Activated T-helper 1 cell treated with Interleukin-2 at 50 U/mL for 16 hours (primary cell): ENCODE results near the gene ZNF683.

ENCODE experiments used
- DNase-seq: peaks from one replicate; pipeline ENCODE4 v3.0.0-alpha.2; 2020; ENCODE audit warnings: low read depth

Gene ZNF683

DNA sequence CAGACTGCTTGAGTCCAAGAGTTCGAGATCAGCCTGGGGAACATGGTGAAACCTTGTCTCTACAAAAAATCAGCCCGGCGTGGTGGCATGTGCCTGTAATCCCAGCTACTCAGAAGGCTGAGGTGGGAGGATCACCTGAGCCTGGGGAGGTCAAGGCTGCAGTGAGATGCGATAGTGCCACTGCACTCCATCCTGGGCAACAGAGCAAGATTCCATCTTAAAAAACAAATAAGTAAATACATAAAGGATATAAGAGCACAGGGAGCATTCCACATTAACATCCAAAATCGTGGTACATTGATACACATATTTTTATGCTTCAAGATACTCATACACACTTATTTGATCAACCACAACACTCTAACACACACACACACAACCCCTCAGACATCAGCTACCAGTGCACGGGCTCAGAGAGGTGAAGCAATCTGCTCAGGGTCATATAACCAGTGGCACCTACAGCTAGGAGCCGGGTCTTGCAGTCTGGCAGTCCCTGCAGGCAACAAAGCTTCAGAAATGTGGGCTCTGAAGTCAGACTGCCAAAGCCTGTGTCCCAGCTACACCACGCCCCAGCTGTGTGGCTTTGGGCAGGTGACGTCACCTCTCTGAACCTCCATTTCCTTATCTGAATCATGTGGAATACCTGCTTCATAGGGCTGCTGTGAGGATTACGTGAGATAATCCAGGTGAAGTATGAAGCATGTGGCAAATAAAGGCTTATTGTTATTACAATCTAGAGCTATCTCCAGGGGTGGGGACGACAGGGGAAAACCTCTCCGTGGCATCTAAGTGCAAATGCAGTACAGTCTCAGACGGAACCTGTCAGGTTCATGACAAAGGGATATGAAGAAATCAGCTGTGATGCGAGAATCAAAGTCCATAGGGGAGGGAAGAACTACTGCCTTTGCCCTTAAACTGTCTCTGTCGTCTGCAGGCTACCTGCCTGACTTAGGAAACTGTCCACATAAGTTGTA, 13.9 kb downstream of the ZNF683 start:
- peak; percentile 64 for DNase-seq

DNA sequence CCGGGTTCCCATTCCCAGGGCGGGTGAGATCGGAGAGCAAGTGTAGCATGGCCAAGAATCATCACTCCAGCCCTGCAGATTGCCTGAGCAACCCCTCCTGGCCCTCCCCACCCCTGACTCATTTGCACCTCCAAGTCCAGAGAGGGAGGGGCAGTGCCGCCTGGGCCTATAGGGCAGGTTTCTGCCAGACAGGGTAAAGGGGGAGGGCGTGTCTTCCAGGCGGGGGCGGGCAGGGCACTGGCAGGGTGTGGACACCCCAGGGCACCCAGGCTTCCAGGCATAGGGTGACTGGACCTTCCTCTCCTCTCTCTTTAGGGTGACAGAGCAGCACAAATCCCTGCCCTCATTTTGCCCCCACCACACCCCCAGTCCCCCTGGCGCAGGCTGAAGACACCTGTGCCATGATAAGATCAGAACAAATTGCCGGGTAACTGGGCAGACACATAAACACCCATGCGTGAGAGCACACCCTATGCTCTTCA, 15.4 kb downstream of the ZNF683 start:
- DNase-seq: no peak

DNA sequence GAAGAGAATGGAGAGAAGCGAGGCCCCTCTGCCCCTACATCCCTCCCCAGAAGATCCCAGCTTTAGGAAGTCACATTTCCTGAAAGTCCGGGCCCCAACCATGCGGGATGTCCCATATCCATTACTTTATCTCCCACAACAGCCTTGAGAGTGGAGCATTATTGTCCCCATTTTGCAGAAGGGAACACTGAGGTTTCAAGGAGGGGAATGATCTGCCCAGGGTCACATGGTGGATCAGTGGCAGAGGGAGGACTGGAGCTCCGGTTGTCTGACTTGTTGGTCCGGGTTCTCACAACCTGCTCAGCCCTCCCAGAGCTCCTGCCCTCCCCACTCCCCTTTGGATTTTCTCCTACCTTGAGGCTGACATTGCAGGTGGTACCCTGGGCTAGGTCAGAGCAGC, 16.4 kb downstream of the ZNF683 start:
- DNase-seq: no peak

DNA sequence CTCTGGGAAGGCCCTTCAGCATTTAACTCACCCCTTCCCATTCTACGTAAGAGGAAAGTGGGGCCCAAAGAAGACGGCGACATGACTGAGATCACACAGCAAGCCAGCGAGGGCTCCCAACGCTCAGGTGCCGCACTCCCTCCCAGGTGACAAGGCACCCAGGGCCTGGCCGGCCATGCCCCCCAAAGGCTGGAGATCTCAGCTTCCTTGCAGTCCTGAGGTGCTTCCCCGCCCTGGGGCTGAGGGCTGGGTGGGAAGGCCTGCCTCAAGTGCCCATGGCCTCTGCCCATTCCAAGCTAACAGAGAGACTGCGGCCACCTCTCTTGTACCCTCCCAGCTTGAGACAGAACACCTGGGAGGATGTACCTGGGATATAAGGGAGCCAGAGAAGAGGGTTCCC, 17.6 kb downstream of the ZNF683 start:
- no peak for DNase-seq

DNA sequence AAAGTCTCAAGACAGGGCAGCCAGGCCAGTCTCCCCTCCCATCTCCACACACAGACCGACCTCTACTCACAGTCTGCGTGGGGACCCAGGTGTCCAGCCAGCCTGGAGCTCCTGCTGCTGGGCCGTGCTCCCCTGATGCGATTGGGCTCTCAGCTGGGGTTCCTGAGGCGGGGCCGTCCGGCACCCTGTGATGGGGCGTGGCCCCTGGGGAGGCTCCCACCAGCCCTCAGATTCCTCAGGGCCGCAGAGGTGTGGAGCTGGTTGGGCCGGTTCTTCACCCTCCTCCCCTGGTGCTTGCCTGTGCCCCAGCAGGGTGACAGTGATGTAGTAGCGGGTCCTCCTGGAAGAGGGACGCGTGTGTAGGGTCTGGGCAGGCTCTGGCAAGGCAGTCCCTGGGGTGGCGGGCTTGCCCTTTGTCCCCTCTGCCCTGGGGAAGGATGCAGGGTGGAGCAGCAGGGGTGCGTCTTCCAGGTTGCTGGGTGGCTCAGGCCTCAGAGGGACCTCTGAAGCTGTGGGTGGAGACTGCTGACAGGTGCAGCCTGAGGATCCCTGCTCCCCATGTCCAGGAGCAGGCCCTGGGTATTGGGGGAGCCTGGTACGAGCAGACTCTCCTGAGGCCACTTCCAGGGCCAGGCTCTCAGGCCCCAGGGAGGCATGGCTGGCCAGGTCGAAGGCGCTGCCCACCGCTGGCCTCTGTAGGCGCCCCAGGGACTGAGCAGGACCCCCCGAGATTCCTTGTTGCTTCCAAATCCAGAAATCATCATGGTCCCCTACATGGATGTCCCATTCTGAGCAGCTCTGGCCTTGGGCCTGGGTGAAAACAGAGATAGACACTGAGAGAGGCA, 18.4 kb downstream of the ZNF683 start, which contains the start of gene CRYBG2:
CRYBG2 (minus strand) TSS at position 155 of the 845 bp plus-strand sequence. CDS start 7,473 bp downstream, outside the sequence.
- DNase-seq: no peak

DNA sequence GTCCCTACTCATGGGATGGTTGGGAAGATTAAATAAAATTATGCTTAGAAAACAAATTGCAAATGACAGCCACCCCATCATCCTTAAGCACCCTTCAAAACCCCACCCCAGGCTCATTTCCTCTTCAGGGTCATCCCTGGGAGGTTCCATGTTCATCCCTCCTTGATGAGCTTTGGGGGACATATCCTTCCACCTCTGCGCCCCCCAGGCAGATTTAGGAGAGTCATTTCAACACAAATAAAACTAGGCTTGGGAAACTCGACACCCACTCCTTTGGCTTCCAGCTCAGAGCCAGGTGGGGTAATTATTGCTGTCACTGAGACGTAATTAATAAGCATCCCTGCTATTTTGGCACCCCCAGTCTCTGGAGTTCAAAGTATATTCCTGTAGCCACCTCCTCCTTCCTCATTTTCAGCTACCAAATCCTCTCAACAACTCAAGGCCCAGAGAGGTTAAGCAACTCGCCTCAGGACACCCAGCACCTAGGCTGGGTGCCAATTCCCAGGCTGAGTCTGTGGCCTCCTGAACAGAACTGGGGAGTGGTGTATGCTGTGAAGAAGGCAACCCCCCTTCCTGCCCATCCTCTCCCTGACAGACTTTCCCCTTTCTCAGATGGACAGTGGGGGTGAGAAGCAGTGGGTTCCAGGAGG, 19.2 kb downstream of the ZNF683 start:
- DNase-seq: no peak

DNA sequence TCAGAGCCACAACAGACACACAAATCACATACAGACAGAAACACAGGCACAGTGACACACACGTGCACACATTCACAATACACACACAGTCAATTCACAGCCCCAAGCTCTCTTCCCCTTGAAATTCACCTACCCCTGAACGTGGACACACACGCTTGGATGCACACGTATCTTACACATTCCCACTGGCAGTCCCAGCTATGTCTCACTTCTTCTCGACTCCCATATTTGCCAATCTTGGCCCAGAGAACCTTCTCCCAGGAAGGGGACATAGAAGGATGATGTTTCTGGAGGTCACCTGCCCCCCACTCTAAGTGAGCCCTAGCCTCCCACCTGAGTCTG, 20.2 kb downstream of the ZNF683 start:
- DNase-seq: no peak

DNA sequence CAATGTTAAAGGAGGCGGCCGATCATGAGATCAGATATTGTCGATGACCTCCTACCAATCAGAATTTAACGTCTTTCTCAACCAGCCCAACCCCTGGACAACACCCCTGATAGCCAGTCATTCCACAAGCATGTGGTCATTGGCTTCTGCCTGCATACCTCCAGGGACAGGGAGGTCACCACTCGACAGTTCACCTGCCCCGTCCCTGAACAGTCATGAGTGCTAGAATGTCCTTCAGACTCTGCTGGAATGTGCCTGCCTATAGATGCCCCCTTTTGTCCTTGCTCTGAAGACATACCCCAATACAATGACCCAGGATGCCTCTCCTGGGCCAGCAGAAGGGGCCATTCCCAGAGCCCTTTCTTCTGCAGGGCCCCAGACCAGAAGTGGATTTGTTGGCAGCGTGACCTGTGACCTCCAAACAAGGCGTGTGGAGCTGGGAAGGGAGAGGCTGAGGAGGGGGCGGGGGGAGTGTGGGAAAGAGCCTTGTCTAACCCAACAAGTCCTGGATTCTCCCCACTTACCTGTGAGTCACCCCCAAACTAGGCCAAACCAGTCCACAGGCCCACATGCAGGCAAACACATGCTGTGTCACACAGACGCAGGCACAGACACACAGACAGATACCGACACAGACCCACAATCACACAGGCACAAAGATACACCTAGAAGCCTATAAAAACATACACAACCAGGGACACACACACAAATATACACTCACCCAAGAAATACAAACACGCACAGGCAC, 20.8 kb downstream of the ZNF683 start:
- no peak for DNase-seq

DNA sequence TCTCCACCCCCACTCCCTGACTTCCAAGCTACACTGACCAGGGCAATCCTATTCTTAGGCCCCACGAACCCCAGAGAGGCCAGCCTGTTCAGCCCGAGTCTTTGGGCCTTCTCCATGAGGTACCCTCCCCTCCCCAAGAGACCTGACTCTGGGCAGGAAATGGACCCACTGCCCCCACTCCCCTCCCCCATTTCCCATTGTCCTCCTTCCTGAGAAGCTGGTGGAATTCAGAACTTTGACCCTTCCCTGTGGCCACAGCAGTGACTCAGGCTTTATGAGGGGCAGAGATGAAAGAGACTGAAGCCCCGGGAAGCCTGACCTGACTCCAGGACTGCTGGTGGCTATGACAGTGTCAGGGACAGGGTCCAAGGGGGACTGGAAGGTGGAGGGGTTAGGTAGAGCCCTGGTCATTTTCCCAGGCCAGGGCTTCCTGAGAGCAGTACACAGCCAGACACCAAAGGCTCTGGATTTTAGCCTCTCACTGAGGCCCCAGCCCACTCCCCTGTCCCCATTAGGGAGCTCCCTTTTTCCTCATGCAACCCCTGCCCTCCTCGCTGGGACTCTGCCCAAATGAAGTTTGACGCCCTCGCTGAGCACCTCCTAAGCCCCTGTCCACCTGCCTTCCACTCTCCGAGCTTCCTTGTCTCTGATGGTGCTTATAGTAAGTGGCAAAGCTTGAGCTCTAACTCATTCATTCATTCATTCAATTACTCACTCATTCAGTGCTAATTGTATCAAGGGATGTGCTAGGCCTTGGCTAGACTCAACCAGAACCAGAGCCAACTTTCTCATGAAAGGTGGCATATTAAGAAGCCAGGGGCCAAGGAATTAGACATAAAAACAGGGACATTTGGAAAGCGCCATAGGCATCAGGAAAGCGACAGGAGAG, 21.6 kb downstream of the ZNF683 start:
- DNase-seq: no peak

DNA sequence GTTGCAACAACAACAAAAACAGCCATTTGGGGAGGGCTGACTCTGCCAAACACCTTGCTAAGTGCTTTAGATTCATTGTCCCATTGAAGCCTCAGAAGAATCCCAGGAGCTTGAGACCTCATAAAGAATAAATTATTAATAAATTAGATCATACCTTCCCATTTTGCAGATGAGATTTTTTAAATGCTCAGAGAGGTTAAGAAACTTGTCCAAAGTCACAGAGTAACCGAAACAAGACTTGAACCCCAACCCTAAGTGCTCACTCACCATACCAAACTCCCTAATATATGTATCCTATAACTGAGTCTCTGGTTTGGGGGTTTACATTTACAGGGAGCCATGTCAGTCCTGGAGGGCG, 22.2 kb downstream of the ZNF683 start:
- DNase-seq: no peak

DNA sequence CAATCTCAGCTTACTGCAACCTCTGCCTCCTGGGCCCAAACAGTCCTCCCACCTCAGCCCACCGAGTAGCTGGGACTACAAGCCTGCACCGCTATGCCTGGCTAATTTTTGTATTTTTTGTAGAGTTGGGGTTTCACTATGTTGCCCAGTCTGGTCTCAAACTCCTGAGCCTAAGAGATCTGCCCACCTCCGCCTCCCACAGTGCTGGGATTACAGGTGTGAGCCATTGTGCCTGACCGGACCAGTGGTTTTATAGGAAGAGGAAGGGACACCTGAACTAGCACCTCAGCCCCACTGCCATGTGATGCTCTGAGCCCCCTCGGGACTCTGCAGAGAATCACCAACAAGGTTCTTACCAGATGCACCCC, 22.7 kb downstream of the ZNF683 start:
- no peak for DNase-seq

DNA sequence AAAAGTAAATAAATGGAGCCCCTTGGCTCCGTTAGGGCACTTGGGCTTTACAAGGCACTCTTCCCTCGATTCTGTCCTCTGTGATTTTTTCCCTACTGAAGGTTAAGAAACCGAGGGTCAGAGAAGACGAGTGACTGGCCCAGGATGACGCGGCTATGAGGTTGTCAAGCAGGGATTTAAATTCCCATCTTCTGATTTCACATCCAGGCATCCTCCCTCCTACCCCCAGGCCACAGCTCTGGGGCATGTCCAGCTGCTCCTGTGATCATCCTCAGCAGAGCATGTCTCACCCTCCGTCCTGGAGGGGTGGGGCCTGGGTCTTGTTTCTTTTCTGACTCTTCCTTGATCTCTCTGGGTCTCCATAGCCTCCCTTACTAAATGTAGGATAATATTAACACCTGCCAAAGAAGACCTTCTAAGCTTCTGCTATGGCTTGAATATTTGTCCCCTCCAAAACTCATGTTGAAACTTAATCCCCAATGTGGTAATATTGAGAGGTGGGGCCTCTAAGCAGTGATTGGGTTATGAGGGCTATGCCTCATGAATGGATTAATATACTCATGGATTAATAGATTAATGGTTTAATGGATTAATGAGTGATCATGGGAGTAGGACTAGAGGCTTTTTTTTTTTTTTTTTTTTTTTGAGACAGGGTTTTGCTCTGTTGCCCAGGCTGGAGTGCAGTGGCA, 23.2 kb downstream of the ZNF683 start:
- DNase-seq: no peak

DNA sequence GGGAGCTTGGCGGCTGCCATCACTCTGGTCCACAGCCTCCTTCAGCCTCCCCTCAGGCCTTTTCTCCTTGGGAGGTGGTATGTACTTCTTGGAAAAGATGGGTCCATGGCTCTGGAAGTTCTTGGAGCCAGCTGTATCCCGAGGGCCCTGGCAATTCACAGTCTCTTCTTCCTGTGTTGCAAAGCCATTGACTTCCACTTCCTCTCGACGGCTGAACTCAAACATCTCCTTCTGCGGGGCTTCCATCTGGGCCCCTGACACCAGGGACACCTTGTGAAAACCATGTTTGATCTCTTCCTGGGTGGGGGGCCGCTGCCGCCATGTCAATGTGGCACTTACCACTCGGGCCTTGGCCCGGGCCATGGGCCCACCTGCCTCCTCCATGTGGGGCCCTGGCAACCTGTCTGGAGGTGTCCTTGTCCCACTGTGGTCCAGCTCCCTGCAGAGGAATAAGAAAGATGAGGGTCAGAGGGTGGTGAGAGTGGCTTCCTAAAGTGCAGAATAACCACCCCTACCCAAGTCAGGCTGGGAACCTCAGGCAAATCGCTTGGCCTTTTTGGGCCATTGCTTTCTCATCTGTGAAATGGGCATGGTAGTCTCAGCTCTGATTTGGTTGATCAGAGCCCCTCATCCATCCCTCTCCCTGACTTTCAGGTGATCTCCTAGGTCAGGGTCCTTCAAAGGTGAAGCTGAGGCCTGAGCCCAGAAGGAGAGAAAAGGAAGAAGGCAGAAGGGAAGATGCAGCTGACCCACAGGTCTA, 26.1 kb downstream of the ZNF683 start:
- no peak for DNase-seq

DNA sequence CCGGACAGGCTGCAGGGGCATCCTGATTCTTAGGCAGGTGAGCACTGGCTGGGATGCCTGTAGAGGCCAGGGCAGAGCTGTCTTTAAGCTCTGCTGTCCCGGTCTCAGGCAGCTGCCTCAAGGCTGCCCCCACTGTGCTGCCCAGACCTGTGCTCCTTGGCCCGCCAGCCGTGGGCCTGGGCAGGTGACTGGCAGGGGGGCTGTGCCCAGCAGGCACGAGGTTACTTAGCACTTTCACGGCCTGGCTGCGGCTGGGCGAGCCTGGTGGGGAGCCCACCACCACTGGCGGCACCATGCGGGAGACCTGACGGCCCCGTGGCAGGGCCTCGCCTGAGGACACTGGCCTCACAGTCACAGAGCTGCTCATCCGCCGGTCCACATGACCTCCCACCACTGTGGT, 26.8 kb downstream of the ZNF683 start:
- DNase-seq: no peak

DNA sequence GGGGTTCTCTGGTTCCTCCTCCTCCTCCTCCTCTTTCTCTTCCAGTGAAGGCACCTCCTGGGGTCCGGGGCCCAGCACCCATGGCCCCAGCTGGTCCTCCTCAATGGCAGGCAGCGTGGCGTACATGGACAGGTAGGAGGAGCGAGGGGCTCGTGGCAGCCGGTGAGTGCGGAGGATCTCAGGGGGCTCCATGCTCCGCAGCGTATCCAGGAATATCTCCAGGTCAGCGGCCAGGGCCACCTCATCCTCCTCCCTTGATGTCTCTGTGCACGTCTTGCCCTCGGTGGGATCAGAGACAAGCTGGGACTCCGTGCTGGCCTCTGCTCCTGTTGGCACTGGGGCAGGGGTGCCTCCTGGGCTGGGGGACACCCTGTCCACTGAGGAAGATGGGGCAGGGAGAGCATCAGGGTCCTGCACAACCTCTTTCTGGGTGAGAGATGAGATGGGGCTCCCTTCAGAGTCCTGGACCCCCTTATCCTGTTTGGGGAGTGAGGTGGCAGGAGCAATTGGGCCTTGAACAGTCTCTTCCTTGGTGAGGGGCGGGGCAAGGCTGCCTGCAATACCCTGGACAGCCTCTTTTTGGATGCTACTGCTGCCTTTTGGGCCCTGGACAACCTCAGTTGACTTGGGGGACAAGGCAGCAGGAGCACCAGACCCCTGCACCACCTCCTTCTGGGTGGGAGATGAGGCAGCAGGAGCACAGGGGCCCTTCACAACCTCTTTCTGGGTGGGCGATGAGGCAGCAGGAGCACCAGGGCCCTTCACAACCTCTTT, 28.2 kb downstream of the ZNF683 start:
- DNase-seq: no peak

DNA sequence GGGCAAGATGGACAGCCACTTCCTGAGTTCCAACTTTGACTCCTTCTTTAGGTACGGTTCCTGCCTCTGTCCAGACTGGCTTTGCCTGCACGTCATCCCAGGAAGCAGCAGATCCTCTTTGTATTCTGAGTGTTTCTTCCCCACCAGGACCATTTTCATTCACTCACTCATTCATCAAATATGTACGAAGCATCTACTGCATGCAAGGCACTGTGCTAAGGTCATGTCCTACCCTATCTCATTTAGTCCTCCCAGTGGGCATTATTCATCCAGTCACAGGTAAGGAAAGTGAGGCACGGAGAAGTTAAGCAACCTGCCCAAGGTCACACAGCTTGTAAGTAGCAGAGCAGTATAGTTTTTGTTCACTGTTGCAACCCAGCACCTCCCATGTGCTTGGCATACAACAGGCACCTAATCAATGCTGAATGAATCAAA, 32.5 kb downstream of the ZNF683 start:
- DNase-seq: no peak

DNA sequence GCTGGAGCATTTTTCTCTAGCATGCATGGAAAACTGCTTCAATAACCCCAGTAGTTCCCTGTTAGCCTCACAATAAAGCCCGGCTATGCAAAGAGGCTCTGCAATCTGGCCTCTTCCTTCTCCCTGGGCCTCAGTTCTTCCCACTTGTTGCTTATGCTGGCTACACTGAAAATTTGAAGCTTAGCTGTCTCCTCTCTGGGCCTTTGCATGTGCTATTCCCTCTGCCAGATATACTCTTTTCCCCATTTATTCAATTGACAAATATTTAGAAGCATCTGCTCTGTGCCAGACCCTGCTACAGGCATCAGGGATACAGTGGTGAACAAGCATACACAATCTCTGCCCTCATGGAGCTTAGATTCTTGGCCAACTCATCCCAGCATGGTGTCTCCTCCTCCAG, 33.9 kb downstream of the ZNF683 start:
- no peak for DNase-seq

DNA sequence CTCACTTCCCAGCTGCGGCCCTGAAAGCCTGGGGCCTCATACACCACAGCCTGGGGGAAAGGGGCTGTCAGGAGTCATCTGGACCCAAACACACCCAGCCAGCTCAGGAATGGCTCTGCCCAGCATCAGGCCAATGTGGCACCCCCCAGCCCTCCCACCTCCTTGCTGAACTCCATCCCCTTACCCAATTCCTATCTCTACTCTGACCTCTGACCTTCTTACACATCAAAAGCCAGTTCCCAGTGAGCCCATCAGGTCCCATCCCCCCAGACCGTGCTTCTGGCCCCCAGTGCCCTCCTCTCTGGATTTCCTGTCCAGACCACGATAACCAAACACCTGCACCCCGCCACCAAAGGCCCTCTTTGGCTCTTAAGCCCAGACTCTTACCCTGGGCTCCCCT, 34.9 kb downstream of the ZNF683 start:
- no peak for DNase-seq

DNA sequence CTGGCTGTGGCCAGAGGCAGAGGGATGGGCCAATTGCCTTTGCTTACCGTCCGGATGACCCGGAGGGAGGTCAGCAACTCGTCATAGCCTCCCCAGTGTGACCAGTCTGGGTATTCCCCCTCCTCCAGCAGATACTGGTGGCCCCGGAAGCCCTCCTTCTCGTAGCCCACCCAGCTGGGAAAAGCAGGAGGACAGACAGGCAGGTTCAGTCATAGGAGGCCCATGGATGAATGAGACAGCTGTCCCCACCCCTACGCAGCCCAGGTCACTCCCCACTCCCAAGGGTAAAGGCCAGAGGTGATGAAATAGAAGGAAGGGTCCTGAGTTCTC, 35.4 kb downstream of the ZNF683 start:
- DNase-seq: no peak
